HEK293T (cell line): Measurements from ENCODE around the gene OR5B3.

Experiments
- FOXA1 ChIP-seq: fragments of 450-650 bp; IDR thresholded peaks from 2 replicates; pipeline ENCODE4 v1.6.1; 2016; ENCODE audit warnings: mild to moderate bottlenecking
- FOXM1 ChIP-seq: fragments of 450-650 bp; IDR thresholded peaks from 2 replicates; pipeline ENCODE4 v1.6.1; 2017; ENCODE audit warnings: mild to moderate bottlenecking, borderline replicate concordance
- L3MBTL2 ChIP-seq: fragments of 450-650 bp; conservative IDR thresholded peaks from 2 replicates; pipeline ENCODE4 v1.6.1; 2016; ENCODE audit warnings: mild to moderate bottlenecking
- NFRKB ChIP-seq: fragments of 450-650 bp; IDR thresholded peaks from 2 replicates; pipeline ENCODE4 v1.6.1; 2016; ENCODE audit warnings: mild to moderate bottlenecking, moderate library complexity
- SUZ12 ChIP-seq: fragments of 450-650 bp; IDR thresholded peaks from 2 replicates; pipeline ENCODE4 v1.6.1; 2016; ENCODE audit warnings: mild to moderate bottlenecking
- TARDBP ChIP-seq: fragments of 450-650 bp; IDR thresholded peaks from 2 replicates; pipeline ENCODE4 v1.6.1; 2016

DNA sequence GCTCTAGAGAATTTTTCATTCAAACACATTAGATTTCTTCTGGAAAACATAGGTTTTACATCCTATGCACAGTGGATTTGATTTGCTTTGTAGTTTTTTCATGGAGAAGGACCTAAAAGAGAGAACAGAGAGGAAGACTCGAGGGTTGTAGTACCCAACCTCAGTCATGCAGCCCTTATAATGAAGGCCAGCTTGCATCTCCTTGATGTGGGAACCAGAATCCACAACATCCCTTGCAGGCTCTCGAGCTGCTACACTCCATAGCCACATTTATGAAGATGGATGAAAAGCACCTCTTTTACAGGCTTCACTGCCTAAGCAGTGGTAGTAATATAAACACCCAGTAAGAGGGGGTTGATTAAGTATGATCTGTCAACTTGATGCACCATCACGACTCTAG is 44.9 kb upstream of the OR5B3 start:
- TF ChIP-seq TARDBP, result no peak
- TF ChIP-seq SUZ12, result no peak
- TF ChIP-seq L3MBTL2, result no peak
- no peak for TF ChIP-seq FOXM1
- no peak for TF ChIP-seq NFRKB
- no peak for TF ChIP-seq FOXA1
